Common myeloid progenitor, CD34-positive (primary cell): ENCODE data around the gene GPATCH11.

Experiments
- CTCF ChIA-PET: fragments of 350-600 bp; sonication (Branson Sonifier 250); formaldehyde crosslinking; loops from one replicate; lab custom pipeline; 2021; ENCODE audit warnings: antibody characterized with exemption; lab: Charles Lee
- POLR2A ChIA-PET: fragments of 350-600 bp; sonication (Branson Sonifier 250); formaldehyde crosslinking; loops from one replicate; lab custom pipeline; 2021; ENCODE audit warnings: antibody characterized with exemption; lab: Charles Lee
- DNase-seq, 3 donors: peaks; one replicate each; pipeline versions ENCODE4 v3.0.0 to v3.0.0-alpha.2; 2013
- H3K27ac ChIP-seq, 2 experiments: 1 replicate in 1 of 2; 2 replicates in 1 of 2; pipeline ENCODE4 v1.7.0; 2013; ENCODE audit warnings: inconsistent platforms in 2 of 2, low read length in 2 of 2, mild to moderate bottlenecking in 2 of 2, low read depth in 1 of 2, moderate library complexity in 1 of 2; ENCODE audit not compliant: severe bottlenecking in 2 of 2, insufficient read depth in 1 of 2, poor library complexity in 1 of 2
- H3K27me3 ChIP-seq, 5 experiments: replicated peaks in 2 of 5; 1 replicate in 3 of 5; 2 replicates in 2 of 5; pipeline versions ENCODE4 v1.6.1 to v1.7.0; 2013; ENCODE audit warnings: low read length in 4 of 5, mild to moderate bottlenecking in 2 of 5, moderate library complexity in 2 of 5, inconsistent platforms in 1 of 5; ENCODE audit not compliant: insufficient read depth in 5 of 5, control insufficient read depth in 4 of 5
- H3K36me3 ChIP-seq, 4 experiments: 1 replicate in 2 of 4; 2 replicates in 2 of 4; pipeline versions ENCODE4 v1.6.1 to v1.7.0; 2013; ENCODE audit warnings: low read length in 3 of 4, control low read depth in 1 of 4, mild to moderate bottlenecking in 1 of 4; ENCODE audit not compliant: control insufficient read depth in 4 of 4, insufficient read depth in 4 of 4
- H3K4me1 ChIP-seq, 4 experiments: 1 replicate in 3 of 4; 2 replicates in 1 of 4; pipeline versions ENCODE4 v1.6.1 to v1.7.1; 2013; ENCODE audit warnings: low read length in 3 of 4, mild to moderate bottlenecking in 3 of 4, control low read depth in 1 of 4, inconsistent platforms in 1 of 4, moderate library complexity in 1 of 4; ENCODE audit not compliant: control insufficient read depth in 4 of 4, insufficient read depth in 4 of 4; ENCODE audit errors: control extremely low read depth in 1 of 4
- H3K4me3 ChIP-seq, 7 experiments: 1 replicate in 4 of 7; 2 replicates in 3 of 7; pipeline versions ENCODE4 v1.5.1 to v1.7.0; 2013; ENCODE audit warnings: mild to moderate bottlenecking in 7 of 7, low read length in 6 of 7, moderate library complexity in 6 of 7, inconsistent platforms in 2 of 7, low read depth in 2 of 7, control low read depth in 1 of 7; ENCODE audit not compliant: insufficient read depth in 4 of 7, control insufficient read depth in 1 of 7; ENCODE audit errors: extremely low read depth in 1 of 7
- H3K9me3 ChIP-seq, 5 experiments: 1 replicate in 4 of 5; 2 replicates in 1 of 5; pipeline versions ENCODE4 v1.6.1 to v1.7.1; 2013; ENCODE audit warnings: low read length in 4 of 5, mild to moderate bottlenecking in 2 of 5, inconsistent platforms in 1 of 5, low read depth in 1 of 5, moderate library complexity in 1 of 5; ENCODE audit not compliant: control insufficient read depth in 4 of 5, insufficient read depth in 2 of 5; ENCODE audit errors: control extremely low read depth in 1 of 5
- WGBS: methylation state at CpG from one replicate; pipeline ENCODE4 v1.1.5; 2013; ENCODE audit not compliant: insufficient coverage; 5-methylcytosine and 5-hydroxymethylcytosine counted together

GPATCH11 gene

GRCh38 chr2:37125416-37125815 lies 41.1 kb downstream of the GPATCH11 start:
- no peaks in the 10 kb centered on the region for H3K27me3 ChIP-seq
- WGBS, result 100% methylated on average over 2 of the region's 2 CpGs
- no peak overlapping the region for H3K4me3 ChIP-seq
- CTCF ChIA-PET, result interaction anchor here (0.7 kb wide), 1 partner anchor 29 kb away, joined by 3 read pairs; no protein-coding TSS in a partner anchor
- H3K36me3 ChIP-seq, result peaks cover 15 to 58% (median 42%) of the 10 kb centered on the region in 4 experiments
- POLR2A ChIA-PET, result no interaction called here
- H3K9me3 ChIP-seq, result no peaks in the 10 kb centered on the region
- DNase-seq, result no peak
- H3K4me1 ChIP-seq, result no peaks in the 10 kb centered on the region
- no peak overlapping the region for H3K27ac ChIP-seq

DNA sequence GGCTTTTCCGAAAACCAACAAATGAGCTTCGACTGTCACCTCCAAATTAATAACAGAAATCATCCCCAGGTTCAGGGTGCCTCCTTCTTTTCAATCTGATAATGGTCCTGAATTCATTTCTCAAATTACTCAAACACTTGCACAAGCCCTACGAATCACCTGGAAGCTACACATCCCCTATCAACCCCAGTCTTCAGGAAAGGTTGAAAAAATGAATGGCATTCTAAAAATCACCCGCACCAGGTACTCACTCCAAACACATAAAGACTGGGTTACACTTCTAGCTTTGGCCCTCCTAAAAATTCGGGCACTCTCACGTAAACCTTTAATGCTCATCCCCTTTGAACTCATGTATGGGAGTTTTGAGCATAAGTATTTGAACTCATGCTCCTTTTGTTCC lies 48.6 kb downstream of the GPATCH11 start:
- H3K27me3 ChIP-seq, result no peaks in the 10 kb centered on the region
- CTCF ChIA-PET, result no interaction called here
- no peaks in the 10 kb centered on the region for H3K4me1 ChIP-seq
- no peak overlapping the region for H3K27ac ChIP-seq
- DNase-seq, result no peak
- no peak overlapping the region for H3K4me3 ChIP-seq
- POLR2A ChIA-PET, result interaction anchor here (0.6 kb wide), 1 partner anchor 11 kb away, joined by 3 read pairs; no protein-coding TSS in a partner anchor
- no peaks in the 10 kb centered on the region for H3K9me3 ChIP-seq
- 96% methylated on average over 5 of the region's 6 CpGs for WGBS
- H3K36me3 ChIP-seq, result peaks cover 23 to 92% (median 69%) of the 10 kb centered on the region in 4 experiments

GRCh38 chr2:37142546-37142945 lies 58.2 kb downstream of the GPATCH11 start:
- Histone ChIP-seq H3K4me1 (peaks cover 0 to 4% (median 0%) of the 10 kb centered on the region in 4 experiments), H3K27me3 (no peaks in the 10 kb centered on the region), H3K4me3 (no peak overlapping the region), H3K27ac (no peak overlapping the region), H3K36me3 (peaks cover 24 to 74% (median 34%) of the 10 kb centered on the region in 4 experiments), H3K9me3 (no peaks in the 10 kb centered on the region)
- POLR2A ChIA-PET, result interaction anchor here (0.6 kb wide), 1 partner anchor 120 kb away, joined by 3 read pairs; no protein-coding TSS in a partner anchor
- DNase-seq, result no peak
- CTCF ChIA-PET, result no interaction called here

DNA sequence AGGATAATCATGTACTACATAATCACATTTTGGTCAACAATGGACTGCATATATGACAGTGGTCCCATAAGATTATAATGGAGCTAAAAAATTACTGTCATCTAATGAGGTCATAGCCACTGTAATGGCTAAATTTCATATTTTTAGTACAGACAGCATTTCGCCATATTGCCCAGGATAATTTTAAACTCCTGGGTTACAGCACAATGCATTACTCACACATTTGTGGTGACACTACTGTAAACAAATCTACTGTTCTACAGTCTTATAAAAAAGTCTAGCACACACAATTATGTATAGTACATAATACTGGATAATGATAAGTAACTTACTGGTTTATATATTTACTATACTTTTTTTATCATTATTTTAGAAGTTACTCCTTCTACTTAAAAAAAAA lies 59.7 kb downstream of the GPATCH11 start:
- H3K27me3 ChIP-seq, result no peaks in the 10 kb centered on the region
- no peak overlapping the region for H3K4me3 ChIP-seq
- DNase-seq, result no peak
- CTCF ChIA-PET, result no interaction called here
- no peaks in the 10 kb centered on the region for H3K9me3 ChIP-seq
- POLR2A ChIA-PET, result interaction anchor here (0.6 kb wide), 1 partner anchor 11 kb away, joined by 3 read pairs; no protein-coding TSS in a partner anchor
- no peak overlapping the region for H3K27ac ChIP-seq
- H3K4me1 ChIP-seq, result peaks cover 0 to 4% (median 0%) of the 10 kb centered on the region in 4 experiments
- no CpG with 5 or more reads among the region's 1 CpG for WGBS
- H3K36me3 ChIP-seq, result peaks cover 23 to 71% (median 40%) of the 10 kb centered on the region in 4 experiments

- no CpG with 5 or more reads among the region's 2 CpGs for WGBS
- Histone ChIP-seq H3K9me3 (no peaks in the 10 kb centered on the region), H3K27ac (no peak overlapping the region), H3K36me3 (peaks cover 9 to 57% (median 27%) of the 10 kb centered on the region in 4 experiments), H3K4me1 (peaks cover 0 to 7% (median 2%) of the 10 kb centered on the region in 4 experiments), H3K4me3 (no peak overlapping the region), H3K27me3 (no peaks in the 10 kb centered on the region)
- POLR2A ChIA-PET, result no interaction called here
- no peak for DNase-seq
- CTCF ChIA-PET, result interaction anchor here (1.2 to 1.3 kb wide), 2 partner anchors 14 to 60 kb away, joined by 3 read pairs; no protein-coding TSS in a partner anchor
These were observed 61.7 kb downstream of the GPATCH11 start for GRCh38 chr2:37146062-37146461.

DNA sequence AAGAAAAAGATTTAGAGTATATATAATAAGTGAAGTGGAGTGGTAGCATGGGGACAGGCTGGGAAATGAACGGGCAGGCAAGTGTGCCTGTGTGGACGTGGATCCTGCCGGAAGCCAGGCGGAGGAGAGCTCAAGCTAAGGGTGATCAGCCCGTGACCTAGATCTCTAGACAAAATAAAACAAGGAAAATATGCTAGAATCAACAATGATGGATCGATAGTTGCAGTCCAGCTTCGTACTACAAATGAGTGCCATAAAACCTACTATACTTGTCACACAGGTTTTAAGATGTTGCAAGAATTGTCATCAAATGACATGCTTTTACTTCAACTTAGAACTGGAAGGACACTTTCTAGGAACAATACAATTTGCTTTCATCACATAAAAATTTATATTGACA lies 64.0 kb downstream of the GPATCH11 start:
- peaks cover 0 to 7% (median 2%) of the 10 kb centered on the region in 4 experiments for H3K4me1 ChIP-seq
- H3K27ac ChIP-seq, result no peak overlapping the region
- no peak overlapping the region for H3K4me3 ChIP-seq
- DNase-seq, result no peak
- H3K27me3 ChIP-seq, result no peaks in the 10 kb centered on the region
- H3K9me3 ChIP-seq, result no peaks in the 10 kb centered on the region
- POLR2A ChIA-PET, result no interaction called here
- WGBS, result 98% methylated on average over 7 of the region's 7 CpGs
- CTCF ChIA-PET, result interaction anchor here (0.8 kb wide), 1 partner anchor 10 kb away, joined by 3 read pairs; no protein-coding TSS in a partner anchor
- H3K36me3 ChIP-seq, result peaks cover 7 to 45% (median 28%) of the 10 kb centered on the region in 4 experiments
